Tibial artery (tissue), 4 donors: ENCODE data around the gene CARD16.

Experiments
- DNase-seq, 2 donors: peaks; one replicate each; pipeline ENCODE4 v3.0.0-alpha.2; 2019
- H3K27ac ChIP-seq, 2 donors: fragments of 200-600 bp; sonication (generic) in 1 of 2; 1 replicate in 1 of 2; 2 replicates in 1 of 2; pipeline ENCODE4 v1.5.1; 2018 to 2019; ENCODE audit warnings: mild to moderate bottlenecking in 1 of 2
- H3K27me3 ChIP-seq, 2 donors: fragments of 200-600 bp; sonication (generic) in 1 of 2; one replicate each; pipeline versions ENCODE4 v1.5.1 to v1.6.0; 2016 to 2019
- H3K36me3 ChIP-seq, 3 donors: fragments of 200-600 bp; sonication (generic) in 2 of 3; one replicate each; pipeline ENCODE4 v1.5.1; 2016 to 2019; ENCODE audit warnings: mild to moderate bottlenecking in 2 of 3
- H3K4me1 ChIP-seq, 4 donors: fragments of 200-600 bp; sonication (generic) in 2 of 4; 1 replicate in 3 of 4; 2 replicates in 1 of 4; pipeline ENCODE4 v1.5.1; 2016 to 2019
- H3K4me3 ChIP-seq, 2 donors: fragments of 200-600 bp; sonication (generic) in 1 of 2; 1 replicate in 1 of 2; 2 replicates in 1 of 2; pipeline ENCODE4 v1.5.1; 2018 to 2019; ENCODE audit warnings: mild to moderate bottlenecking in 2 of 2
- H3K9me3 ChIP-seq, 3 donors: fragments of 200-600 bp; sonication (generic) in 1 of 3; one replicate each; pipeline ENCODE4 v1.5.1; 2016 to 2019
- intact Hi-C: fragments of 100-400 bp; cut with DNase I; formaldehyde crosslinking; loops from one replicate; pipeline ENCODE4 v1.15.0; 2023; ENCODE audit warnings: low total_unique reads
- TF ChIP-seq, protein P1 (sequence below), 2 experiments: fragments of 200-600 bp in 1 of 2; fragments of 450-650 bp in 1 of 2; IDR thresholded peaks; one replicate each; pipeline ENCODE4 v1.5.1; 2017 to 2019; ENCODE audit warnings: antibody characterized with exemption in 2 of 2, mild to moderate bottlenecking in 1 of 2, moderate library complexity in 1 of 2

CARD16 gene

DNA sequence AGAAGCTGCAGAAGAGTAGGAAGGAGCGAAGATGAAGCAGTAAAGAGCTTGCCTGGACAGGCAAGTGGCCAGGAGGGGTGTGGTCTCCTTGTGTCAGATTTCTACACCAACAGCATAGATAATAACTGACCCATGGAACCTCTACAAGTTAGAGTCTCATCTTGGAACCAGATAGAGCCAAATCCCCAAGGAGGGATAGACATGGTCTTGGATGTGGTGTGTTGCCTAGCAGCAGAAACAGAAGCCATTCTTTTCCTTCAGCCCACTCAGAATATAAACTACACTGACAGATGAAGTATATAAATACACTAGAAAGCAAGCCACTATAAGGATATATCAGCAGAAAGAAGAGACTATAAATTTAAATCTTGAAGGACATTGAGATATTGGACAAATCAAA is 4.3 kb upstream of the CARD16 start:
- TF ChIP-seq, protein P1, sequence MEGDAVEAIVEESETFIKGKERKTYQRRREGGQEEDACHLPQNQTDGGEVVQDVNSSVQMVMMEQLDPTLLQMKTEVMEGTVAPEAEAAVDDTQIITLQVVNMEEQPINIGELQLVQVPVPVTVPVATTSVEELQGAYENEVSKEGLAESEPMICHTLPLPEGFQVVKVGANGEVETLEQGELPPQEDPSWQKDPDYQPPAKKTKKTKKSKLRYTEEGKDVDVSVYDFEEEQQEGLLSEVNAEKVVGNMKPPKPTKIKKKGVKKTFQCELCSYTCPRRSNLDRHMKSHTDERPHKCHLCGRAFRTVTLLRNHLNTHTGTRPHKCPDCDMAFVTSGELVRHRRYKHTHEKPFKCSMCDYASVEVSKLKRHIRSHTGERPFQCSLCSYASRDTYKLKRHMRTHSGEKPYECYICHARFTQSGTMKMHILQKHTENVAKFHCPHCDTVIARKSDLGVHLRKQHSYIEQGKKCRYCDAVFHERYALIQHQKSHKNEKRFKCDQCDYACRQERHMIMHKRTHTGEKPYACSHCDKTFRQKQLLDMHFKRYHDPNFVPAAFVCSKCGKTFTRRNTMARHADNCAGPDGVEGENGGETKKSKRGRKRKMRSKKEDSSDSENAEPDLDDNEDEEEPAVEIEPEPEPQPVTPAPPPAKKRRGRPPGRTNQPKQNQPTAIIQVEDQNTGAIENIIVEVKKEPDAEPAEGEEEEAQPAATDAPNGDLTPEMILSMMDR (IDR thresholded peaks at IDR 0.05): no peak
- Histone ChIP-seq H3K27ac (no peak overlapping the region), H3K4me3 (no peak overlapping the region), H3K27me3 (no peaks in the 10 kb centered on the region), H3K9me3 (no peaks in the 10 kb centered on the region), H3K4me1 (peaks cover 0 to 9% (median 4%) of the 10 kb centered on the region in 4 donors), H3K36me3 (no peaks in the 10 kb centered on the region)
- DNase-seq: no peak
- intact Hi-C loops: no loop called here

- DNase-seq: no peak
- Histone ChIP-seq H3K9me3 (no peaks in the 10 kb centered on the region), H3K27me3 (no peaks in the 10 kb centered on the region), H3K4me3 (no peak overlapping the region), H3K4me1 (peaks cover 0 to 9% (median 4%) of the 10 kb centered on the region in 4 donors), H3K27ac (no peak overlapping the region), H3K36me3 (no peaks in the 10 kb centered on the region)
- TF ChIP-seq, protein P1 (IDR thresholded peaks at IDR 0.05): no peak
- intact Hi-C loops: no loop called here
Measured at GRCh38 chr11:105046898-105047579, 1.9 kb upstream of the CARD16 start.

GRCh38 chr11:105045676-105046296 is 651 bp upstream of the CARD16 start:
- H3K9me3 ChIP-seq: no peaks in the 10 kb centered on the region
- TF ChIP-seq, protein P1 (IDR thresholded peaks at IDR 0.05): no peak
- H3K36me3 ChIP-seq: no peaks in the 10 kb centered on the region
- H3K27ac ChIP-seq: no peak overlapping the region
- intact Hi-C loops: no loop called here
- DNase-seq: no peak
- peak overlapping the region in 1 of 2 donors; percentile 31 for H3K4me3 ChIP-seq
- peaks cover 0 to 9% (median 4%) of the 10 kb centered on the region in 4 donors for H3K4me1 ChIP-seq
- H3K27me3 ChIP-seq: no peaks in the 10 kb centered on the region

DNA sequence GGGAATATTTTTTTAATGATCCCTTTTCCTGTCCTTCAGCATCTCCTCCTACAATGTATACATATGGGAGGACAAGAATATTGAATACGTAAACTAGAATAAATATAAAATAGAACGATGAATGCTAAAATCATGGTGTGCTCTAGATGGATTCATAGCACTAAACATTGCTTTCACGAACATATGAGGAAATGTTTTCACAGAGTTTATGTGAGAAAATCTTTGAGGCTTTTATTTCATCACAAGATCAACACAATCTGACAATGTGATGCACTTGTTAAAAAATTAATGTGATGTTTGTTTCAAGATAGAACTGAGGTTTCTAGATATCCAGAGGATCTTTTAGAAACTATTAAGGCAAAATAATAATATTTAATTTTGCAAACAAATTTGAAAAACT is 3.0 kb downstream of the CARD16 start:
- Histone ChIP-seq H3K27ac (no peak overlapping the region), H3K27me3 (no peaks in the 10 kb centered on the region), H3K9me3 (no peaks in the 10 kb centered on the region), H3K36me3 (no peaks in the 10 kb centered on the region), H3K4me1 (peaks cover 0 to 8% (median 4%) of the 10 kb centered on the region in 4 donors), H3K4me3 (no peak overlapping the region)
- intact Hi-C loops: no loop called here
- no peak for DNase-seq
- TF ChIP-seq, protein P1 (IDR thresholded peaks at IDR 0.05): no peak

DNA sequence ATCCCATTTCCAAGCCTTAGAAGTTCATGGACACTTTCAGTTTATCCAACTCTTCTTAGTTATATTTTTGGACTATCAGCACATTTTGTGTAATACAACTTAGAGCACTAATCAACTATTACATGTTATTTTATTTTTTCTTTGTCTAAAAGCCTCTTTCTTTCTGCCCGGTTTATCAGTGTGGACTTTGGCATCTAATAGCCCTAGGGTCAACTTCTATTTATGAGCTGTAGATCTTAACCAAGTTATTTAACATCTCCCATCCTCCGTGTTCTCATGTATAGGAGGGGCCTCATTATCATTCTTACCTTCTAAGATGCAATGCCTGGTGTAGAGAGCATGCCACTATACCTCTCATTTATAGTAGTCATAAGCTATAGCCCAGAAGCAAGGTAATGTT is 4.4 kb downstream of the CARD16 start:
- Histone ChIP-seq H3K27ac (no peak overlapping the region), H3K4me3 (no peak overlapping the region)
- TF ChIP-seq, protein P1 (IDR thresholded peaks at IDR 0.05): no peak

More for the DNA sequence above, 4.4 kb downstream of the CARD16 start:
- no peaks in the 10 kb centered on the region for H3K27me3 ChIP-seq
- H3K4me1 ChIP-seq: no peaks in the 10 kb centered on the region
- H3K9me3 ChIP-seq: no peaks in the 10 kb centered on the region
- no peaks in the 10 kb centered on the region for H3K36me3 ChIP-seq
- DNase-seq: no peak
- intact Hi-C loops: no loop called here
